GM12872 (cell line): ENCODE measurements around the gene SSBP2.
A peak's percentile ranks its signal among the peaks of the same experiment; 100 is the strongest.

ENCODE experiments used
- CTCF ChIP-seq: IDR thresholded peaks from 3 replicates; pipeline ENCODE4 v1.5.1; 2011; ENCODE audit warnings: low read depth, mild to moderate bottlenecking, low read length, moderate library complexity; ENCODE audit not compliant: insufficient read depth

SSBP2 gene

GRCh38 chr5:81428861-81429260 lies 322.0 kb downstream of the SSBP2 start:
- TF ChIP-seq CTCF = no peak

- TF ChIP-seq CTCF = no peak
Measured at GRCh38 chr5:81428446-81428845, 322.5 kb downstream of the SSBP2 start.

- TF ChIP-seq CTCF = no peak
Measured at GRCh38 chr5:81427566-81427965, 323.3 kb downstream of the SSBP2 start.

- no peak for TF ChIP-seq CTCF
Measured at GRCh38 chr5:81426359-81427030, 324.4 kb downstream of the SSBP2 start.

GRCh38 chr5:81425569-81425968 lies 325.3 kb downstream of the SSBP2 start:
- peak; percentile 50 for TF ChIP-seq CTCF

GRCh38 chr5:81424728-81425127 lies 326.2 kb downstream of the SSBP2 start:
- no peak for TF ChIP-seq CTCF

- TF ChIP-seq CTCF = no peak
Measured at GRCh38 chr5:81422671-81423070, 328.2 kb downstream of the SSBP2 start.
